Measurements from ENCODE around the gene TLR10. TPM values are rescaled to one million over a fixed set of nuclear protein-coding genes. Genes with fewer than 3 reads are reported as not detected.
A peak's percentile ranks its signal among the peaks of the same experiment; 100 is the strongest.
"Not testable (repeated sequence)": the region's sequence is repeated elsewhere in the genome, so short reads cannot be mapped to it uniquely, and the experiment has no call there.

The TLR10 gene
- total RNA-seq, 1 experiment from 2014 or later, result 0.08 TPM

DNA sequence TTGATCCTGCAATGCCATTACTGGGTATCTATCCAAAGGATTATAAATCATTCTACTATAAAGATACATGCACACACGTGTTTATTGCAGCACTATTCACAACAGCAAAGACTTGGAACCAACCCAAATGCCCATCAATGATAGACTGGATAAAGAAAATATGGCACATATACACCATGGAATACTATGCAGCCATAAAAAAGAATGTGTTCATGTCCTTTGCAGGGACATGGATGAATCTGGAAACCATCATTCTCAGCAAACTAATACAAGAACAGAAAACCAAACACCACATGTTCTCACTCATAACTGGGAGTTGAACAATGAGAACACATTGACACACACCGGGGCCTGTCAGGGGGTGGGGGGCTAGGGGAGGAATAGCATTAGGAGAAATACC, 4.9 kb downstream of the TLR10 start:
- DNase-seq (ENCODE audit: low read depth, low spot score); in situ Hi-C loops (cut with HindIII; ENCODE audit: low pct_unique_long_range_greater_than_20kb, low sequenced_read_pairs): not testable (repeated sequence)

DNA sequence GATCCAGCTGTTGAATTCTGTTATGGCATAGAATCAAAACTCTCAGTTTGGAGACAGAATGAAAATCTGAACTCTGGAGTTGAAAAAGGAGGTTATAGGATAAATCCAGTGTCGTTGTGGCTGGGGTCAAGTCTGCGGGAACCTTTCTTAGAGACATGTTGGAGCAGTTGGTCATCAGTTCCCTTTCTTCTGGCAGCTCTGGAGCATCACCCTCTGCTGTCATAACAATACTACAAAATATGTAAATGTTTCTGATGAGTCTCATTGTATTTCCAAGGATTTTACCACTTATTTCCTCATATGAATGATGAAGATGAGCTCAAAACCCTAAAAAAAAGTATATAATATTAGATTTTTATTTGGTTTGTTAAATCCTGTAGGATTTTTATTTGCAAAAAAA, 7.5 kb downstream of the TLR10 start:
- in situ Hi-C loops (cut with HindIII; ENCODE audit: low pct_unique_long_range_greater_than_20kb, low sequenced_read_pairs), result no loop called here
- no peak for DNase-seq (ENCODE audit: low read depth, low spot score)

- in situ Hi-C loops (cut with HindIII; ENCODE audit: low pct_unique_long_range_greater_than_20kb, low sequenced_read_pairs), result no loop called here
- no peak for DNase-seq (ENCODE audit: low read depth, low spot score)
Observed at GRCh38 chr4:38774181-38774955, 8.4 kb downstream of the TLR10 start.

- DNase-seq (ENCODE audit: low read depth, low spot score); in situ Hi-C loops (cut with HindIII; ENCODE audit: low pct_unique_long_range_greater_than_20kb, low sequenced_read_pairs): not testable (repeated sequence)
Observed at GRCh38 chr4:38770281-38770680, 12.5 kb downstream of the TLR10 start.

- in situ Hi-C loops (cut with HindIII; ENCODE audit: low pct_unique_long_range_greater_than_20kb, low sequenced_read_pairs), result no loop called here
- no peak for DNase-seq (ENCODE audit: low read depth, low spot score)
Observed at GRCh38 chr4:38769857-38770256, 12.9 kb downstream of the TLR10 start.

GRCh38 chr4:38769441-38769840, 13.3 kb downstream of the TLR10 start:
- no peak for DNase-seq (ENCODE audit: low read depth, low spot score)
- in situ Hi-C loops (cut with HindIII; ENCODE audit: low pct_unique_long_range_greater_than_20kb, low sequenced_read_pairs), result no loop called here

DNA sequence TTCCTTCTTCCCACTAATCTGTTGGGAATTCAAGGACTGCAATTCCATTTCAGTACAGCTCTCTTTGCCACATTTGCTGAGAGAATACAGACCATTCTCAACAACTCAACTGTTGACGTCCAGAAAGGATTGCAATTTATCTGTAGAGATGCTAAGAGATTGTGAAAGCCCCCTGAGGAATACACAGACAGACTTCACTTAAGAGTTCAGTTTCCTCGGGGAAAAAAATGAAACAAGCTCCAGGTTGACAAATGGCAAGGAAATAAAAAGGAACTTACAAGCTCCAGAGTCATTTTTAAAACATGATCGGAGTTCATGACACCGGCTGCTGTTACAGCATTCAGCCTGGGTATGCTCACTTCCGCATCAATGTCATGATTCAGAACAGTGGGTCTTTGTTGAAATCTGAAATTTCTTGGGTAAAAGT, 13.8 kb downstream of the TLR10 start:
- DNase-seq (ENCODE audit: low read depth, low spot score), result peak; percentile 76
- in situ Hi-C loops (cut with HindIII; ENCODE audit: low pct_unique_long_range_greater_than_20kb, low sequenced_read_pairs), result no loop called here

GRCh38 chr4:38766940-38767339, 15.8 kb downstream of the TLR10 start:
- in situ Hi-C loops (cut with HindIII; ENCODE audit: low pct_unique_long_range_greater_than_20kb, low sequenced_read_pairs); DNase-seq (ENCODE audit: low read depth, low spot score): not testable (repeated sequence)

DNA sequence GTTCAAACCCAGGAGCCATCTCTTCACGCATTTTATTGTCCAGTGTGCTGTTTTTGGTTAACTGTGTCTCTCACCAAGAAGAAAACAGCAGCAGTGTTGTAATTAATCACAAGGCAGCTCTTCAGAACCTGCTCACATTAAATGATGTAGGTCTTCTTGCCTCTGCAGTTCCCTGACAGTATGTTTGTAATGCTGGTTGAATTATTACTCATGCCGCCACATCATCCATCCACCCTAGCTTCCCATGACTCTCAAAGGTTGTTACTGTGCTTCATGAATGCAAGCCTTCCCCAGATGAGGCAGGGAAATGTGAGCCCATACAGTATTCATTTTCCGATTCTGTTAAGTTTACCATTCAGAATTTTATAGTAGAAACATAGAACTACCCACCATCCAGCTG, 17.4 kb downstream of the TLR10 start:
- DNase-seq (ENCODE audit: low read depth, low spot score), result no peak

DNA sequence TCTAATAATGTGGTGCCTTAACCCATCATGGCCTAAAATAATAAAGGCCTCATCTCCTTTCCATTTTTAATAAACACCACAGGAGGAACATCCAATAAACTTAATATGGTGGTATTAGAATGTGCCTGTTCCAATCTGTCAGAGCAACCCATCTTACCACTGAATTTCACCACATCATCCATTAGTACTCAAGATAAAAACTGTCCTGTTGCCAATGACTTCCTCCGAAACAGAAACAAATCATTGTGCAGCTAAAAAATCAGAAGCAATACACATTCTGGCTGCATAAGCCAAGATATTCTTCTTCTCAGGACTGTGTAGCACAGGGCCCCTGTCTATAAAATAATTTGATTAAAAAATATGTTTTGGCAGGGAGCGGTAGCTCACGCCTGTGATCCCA, 18.5 kb downstream of the TLR10 start:
- DNase-seq (ENCODE audit: low read depth, low spot score), result no peak
- in situ Hi-C loops (cut with HindIII; ENCODE audit: low pct_unique_long_range_greater_than_20kb, low sequenced_read_pairs), result no loop called here

More for the DNA sequence above, 17.4 kb downstream of the TLR10 start:
- in situ Hi-C loops (cut with HindIII; ENCODE audit: low pct_unique_long_range_greater_than_20kb, low sequenced_read_pairs), result no loop called here

GRCh38 chr4:38762560-38762959, 20.2 kb downstream of the TLR10 start:
- in situ Hi-C loops (cut with HindIII; ENCODE audit: low pct_unique_long_range_greater_than_20kb, low sequenced_read_pairs), result no loop called here
- no peak for DNase-seq (ENCODE audit: low read depth, low spot score)

GRCh38 chr4:38759790-38760122, 23.0 kb downstream of the TLR10 start:
- DNase-seq (ENCODE audit: low read depth, low spot score), result no peak
- in situ Hi-C loops (cut with HindIII; ENCODE audit: low pct_unique_long_range_greater_than_20kb, low sequenced_read_pairs), result no loop called here

DNA sequence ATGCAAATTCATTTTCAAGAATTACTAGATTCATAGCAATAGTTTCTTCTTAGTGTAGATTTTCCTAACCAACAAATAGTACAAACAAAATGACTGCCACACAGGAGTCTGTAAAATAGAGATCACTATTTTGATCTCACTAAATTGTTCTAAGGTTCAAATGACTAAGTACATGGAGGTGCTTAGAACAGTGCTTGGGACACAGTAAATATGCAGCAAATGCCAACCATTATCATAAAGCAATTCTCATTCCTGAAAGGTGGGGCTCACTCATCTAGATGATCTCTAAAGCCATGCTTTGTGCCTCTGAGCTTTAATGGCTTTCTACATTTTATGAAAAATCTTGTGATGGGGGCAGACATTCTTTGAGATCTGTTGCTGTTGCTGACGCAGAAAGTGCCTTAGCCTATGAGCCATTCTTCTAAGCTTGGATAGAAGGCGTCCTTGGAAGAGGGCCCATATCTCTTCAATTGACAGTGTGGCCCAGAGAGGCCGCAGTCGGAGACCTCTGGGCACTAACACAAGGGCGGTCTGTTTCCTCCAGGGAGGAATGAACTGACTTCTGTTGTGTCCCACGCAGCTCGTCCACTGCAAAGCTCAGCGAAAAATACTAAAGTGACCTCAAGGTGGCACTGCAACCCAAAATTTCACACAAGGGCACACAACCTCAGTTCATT, 23.5 kb downstream of the TLR10 start:
- peak; percentile 98 for DNase-seq (ENCODE audit: low read depth, low spot score)
- in situ Hi-C loops (cut with HindIII; ENCODE audit: low pct_unique_long_range_greater_than_20kb, low sequenced_read_pairs), result no loop called here

DNA sequence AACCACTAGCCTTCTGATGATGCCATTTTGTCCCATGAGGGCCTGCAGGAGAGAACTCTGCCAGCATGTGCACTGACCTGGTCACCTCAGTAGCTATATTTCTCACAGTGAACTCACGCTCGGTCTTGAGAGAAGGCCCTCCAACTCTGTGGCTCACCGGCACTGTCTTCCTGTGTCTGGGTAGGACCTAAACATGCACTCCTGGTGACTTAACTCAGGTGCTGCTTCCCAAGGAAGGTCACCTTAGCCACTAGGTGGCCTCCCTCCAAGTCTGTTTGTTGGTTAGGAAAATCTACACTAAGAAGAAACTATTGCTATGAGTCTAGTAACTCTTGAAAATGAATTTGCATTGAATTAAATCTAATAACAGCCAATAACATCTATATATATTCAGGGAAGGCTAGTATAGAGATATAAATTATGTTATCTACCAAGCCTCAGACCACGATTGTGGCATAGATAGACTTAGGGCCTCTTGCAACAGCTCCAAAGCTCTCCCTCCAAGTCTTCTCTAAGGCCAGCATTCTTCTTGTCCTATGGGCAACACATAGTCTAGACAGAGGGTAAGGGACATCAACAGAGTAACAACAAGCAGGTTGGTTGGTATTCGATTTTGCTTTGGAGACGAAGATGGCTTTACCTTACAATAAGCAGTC, 24.7 kb downstream of the TLR10 start:
- in situ Hi-C loops (cut with HindIII; ENCODE audit: low pct_unique_long_range_greater_than_20kb, low sequenced_read_pairs), result no loop called here
- DNase-seq (ENCODE audit: low read depth, low spot score), result peak; percentile 27

- in situ Hi-C loops (cut with HindIII; ENCODE audit: low pct_unique_long_range_greater_than_20kb, low sequenced_read_pairs), result no loop called here
- peak; percentile 98 for DNase-seq (ENCODE audit: low read depth, low spot score)
Observed at GRCh38 chr4:38752941-38753806, 29.6 kb downstream of the TLR10 start.

DNA sequence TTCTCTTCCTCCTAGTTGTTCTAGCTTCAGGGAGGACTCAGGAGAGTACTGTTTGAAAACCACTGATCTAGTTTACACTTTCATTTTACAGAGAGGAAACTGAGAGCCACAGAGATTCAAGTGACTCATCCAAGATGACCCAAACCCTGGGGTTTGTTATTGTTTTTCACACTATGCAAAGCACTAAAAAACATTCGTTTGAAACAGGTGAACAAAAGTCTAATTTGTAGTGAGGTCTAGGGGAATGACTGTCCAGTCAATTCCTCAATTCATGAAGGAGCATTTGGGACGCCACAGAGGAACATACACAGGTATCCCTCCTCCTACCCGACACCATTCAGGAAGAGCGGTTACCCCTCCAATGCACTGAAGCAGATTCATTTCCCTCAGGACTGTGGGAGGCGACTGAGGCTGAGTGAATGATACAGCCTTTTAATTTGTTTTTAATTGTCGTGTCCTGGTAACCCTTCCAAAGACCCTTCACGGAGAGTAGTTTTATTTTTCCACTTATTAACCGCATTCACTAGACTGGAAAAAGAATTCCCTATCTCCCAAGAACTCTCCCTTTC, 30.3 kb downstream of the TLR10 start:
- in situ Hi-C loops (cut with HindIII; ENCODE audit: low pct_unique_long_range_greater_than_20kb, low sequenced_read_pairs), result no loop called here
- no peak for DNase-seq (ENCODE audit: low read depth, low spot score)

GRCh38 chr4:38751341-38752010, 31.3 kb downstream of the TLR10 start:
- in situ Hi-C loops (cut with HindIII; ENCODE audit: low pct_unique_long_range_greater_than_20kb, low sequenced_read_pairs), result no loop called here
- no peak for DNase-seq (ENCODE audit: low read depth, low spot score)

Measured in SK-MEL-5 (cell line).